ENCODE measurements around the gene COL5A1.

COL5A1 gene

DNA sequence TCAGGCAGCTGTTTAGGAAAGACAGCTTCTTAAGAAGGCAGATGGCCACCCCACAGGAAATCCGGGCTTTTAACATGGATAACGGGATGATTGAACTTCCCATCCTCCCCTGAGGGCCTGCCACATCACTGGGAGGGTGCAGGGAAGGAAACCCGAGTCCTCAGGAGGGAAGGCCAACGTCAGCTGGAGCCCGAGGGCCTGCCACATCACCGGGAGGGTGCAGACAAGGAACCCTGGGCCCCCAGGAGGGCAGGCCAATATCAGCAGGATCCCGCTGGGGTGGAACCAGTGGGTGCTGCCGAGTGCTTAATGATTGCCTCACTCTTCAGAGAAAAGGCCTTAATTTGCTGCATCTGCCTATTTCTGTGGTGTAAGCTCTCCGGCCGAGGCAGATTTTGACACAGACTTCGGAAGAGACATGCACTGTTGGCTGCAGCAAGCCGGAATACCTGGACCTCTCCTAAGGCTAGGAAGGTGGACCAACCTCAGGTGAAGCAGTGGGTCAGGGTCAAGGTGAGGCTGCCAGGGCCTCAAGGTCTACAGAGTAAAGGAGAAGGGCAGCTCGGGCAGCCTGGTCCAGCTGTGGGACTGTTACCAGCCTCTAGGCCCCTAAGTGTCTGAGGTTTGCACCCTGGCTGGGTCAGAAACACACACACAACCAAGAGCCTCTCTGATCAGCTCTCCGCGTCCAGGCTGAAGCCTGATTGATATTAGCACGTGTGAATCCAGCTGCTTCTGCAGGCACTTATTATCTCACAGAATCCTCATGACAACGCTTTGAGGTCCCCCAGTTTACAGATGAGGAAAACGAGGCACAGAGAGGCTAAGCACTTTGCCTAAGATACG is 14.8 kb upstream of the COL5A1 start:
- no peak for DNase-seq

DNA sequence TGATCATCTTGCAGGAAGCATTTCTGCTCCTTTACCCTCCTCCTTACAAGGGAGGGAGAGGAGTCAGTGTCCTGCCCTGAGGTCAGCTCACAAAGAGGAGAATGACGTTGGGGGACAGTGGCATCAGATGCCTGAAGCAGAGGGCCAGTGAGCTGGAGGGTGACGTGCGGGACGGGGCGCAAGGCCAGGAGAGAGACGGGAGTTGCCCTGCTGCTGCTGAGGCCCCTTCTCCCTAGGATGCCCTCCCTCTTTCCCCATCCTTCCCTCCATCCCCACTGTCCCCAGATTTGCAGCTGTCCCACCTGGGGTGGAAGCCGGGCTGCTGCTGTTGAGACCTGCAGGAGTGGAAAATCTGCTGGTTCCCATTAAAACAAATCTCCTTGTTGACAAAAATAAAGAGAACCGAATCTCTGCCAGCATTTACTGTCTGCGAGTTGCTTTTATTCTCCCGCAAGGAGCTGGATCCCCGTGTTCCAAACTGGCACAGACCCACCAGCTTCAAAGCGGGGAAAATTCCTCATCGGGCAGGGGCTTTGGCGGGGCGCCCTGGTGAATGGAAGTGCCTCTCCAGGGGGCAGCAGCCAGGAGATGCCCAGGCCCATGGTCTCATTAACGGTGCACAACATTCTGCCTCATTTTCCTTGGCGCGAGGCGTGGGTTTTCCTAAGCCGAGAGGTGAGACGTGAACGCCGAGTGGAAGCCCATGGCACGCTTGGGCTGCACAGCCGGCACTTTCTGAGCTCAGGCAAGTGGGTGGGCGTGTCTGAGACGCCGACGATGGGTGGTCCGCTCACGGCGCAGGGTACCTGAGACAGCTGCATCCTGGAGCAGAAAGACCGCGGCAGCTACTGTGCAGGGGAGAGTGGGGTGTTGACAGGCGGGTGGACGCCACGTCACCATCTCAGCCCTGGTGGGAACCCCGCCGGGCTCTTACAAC is 13.9 kb upstream of the COL5A1 start:
- DNase-seq: no peak

DNA sequence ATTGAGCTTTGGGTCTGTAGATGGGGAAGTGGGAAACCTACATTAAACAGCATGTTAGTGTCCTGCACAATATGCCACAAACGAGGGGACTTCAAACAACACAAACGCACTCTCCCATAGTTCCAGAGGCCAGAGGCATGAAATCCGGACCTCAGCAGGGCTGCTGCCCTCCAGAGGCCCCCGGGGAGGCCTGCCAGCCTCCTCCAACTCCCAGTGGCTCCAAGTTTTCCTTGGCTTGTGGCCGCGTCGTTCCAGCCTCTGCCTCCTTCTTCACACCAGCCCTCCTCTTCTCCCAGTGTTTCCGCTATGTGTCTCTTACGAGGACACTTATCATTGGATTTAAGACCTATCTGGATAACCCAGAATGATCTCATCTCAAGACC is 13.3 kb upstream of the COL5A1 start:
- no peak for DNase-seq

GRCh38 chr9:134629061-134629585 is 12.5 kb upstream of the COL5A1 start:
- no peak for DNase-seq

- no peak for DNase-seq
Observed at GRCh38 chr9:134629586-134630392, 11.8 kb upstream of the COL5A1 start.

GRCh38 chr9:134630393-134630790 is 11.2 kb upstream of the COL5A1 start:
- no peak for DNase-seq

DNA sequence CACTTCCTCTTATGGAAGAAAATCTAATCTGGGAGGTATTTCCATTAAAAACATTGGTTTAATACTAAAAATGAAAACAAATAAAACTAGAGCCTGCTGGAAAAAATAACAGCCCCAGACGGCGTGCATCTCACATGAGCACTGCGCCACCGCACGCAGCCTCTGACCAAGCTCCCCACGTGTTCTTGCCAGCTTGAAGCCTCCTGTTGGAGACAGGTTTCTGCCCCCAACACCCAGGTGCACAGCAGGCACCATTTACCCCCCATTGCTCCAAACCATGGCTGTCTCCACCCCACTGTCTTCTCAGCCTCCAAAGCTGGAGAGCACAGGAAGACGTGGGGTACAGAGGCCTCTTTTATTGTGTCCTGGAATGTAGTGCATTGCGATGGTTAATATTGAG is 10.7 kb upstream of the COL5A1 start:
- no peak for DNase-seq

DNA sequence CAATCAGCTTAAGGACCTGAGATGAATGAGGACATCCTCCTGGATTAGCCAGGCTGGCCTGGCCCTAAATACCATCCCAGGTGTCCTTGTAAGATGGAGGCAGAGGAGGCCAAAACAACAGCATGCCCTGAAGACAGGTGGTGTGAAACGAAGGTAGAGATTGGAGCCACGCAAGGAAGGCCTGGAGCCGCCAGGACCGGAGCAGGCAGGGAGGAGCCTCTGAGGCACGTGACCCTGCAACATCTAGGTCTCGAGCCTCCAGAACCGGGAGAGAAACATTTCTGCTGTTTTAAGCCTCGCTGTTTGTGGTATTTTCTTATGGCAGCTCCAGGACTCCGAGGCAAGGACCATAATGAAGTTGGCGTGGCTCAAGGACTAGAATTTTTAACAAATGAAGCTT is 9.7 kb upstream of the COL5A1 start:
- no peak for DNase-seq

GRCh38 chr9:134632329-134632728 is 9.3 kb upstream of the COL5A1 start:
- DNase-seq: no peak

DNA sequence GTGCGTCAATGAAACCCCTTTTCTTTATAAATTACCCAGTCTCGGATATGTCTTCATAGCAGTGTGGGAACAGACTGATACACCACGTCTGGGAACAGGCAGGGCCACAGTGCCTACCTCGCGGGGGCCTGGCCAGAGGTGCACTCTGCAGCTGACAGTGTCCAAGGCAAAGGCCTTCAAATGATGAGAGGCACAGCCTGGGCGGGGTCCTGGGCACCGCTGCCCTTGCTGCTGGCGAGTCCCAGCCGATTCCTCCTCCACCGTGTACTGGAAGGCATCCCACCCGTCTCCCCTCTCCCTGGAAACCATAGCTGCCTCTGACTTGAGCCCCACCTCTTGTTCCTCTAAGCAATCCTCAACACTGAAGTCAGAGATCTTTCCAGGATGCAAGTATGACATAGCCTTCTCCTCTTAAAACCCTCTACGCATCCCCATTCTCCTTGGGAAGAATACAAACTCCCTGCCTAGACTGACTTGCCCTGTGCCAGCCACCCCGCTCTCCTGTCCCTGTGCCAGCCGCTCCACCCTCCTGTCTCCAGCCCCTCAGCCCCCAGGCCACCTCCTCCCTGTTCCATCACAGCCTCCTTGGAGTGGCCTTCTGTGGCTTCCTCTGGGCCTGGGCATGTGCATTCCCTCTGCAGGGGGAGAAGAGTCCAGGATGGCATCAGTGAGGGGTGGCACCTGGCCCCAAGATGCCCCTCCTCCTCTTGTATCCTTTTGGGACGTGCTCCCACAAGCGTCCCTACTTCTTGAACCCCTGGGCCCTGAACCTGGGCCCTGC is 8.1 kb upstream of the COL5A1 start:
- DNase-seq: no peak

DNA sequence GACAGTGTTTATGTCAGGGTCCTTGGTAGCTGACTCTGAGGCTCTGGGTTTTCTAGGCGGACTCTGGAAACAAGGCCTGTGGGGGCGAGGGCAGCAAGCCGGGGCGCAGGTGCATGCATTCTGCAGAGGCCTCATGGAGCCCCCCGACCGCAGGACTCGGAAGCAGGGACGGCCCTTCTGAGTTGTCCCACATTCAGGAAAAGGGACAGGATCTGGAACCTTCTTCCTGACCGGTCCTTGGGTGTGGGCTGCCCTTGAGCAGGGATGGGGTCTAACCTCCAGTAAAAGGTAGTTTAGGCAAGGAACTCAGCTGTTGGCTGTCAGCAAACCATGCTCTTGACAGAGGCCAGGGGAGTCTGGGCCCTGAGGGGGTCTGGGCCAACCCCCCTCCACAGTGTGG is 7.4 kb upstream of the COL5A1 start:
- DNase-seq: no peak

GRCh38 chr9:134634667-134635230 is 6.9 kb upstream of the COL5A1 start:
- DNase-seq: no peak

GRCh38 chr9:134635351-134636148 is 6.1 kb upstream of the COL5A1 start:
- DNase-seq: no peak

DNA sequence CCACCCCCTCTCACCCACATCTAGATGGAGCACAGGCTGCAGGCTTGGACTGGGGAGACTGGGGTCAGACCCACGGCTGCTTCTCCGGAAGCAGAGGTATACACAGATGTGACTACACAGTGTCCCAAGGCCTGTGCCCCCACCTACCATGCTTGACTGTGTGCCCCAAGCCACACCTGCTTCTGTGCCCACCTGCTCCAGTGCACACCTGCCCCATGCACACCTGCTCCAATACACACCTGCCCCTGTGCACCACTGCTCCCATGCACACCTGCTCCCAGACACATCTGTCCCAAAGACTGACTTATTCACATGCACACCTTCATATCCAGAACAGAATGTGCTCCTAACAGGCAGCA is 5.5 kb upstream of the COL5A1 start:
- DNase-seq: no peak

GRCh38 chr9:134637241-134637640 is 4.4 kb upstream of the COL5A1 start:
- no peak for DNase-seq

- DNase-seq: no peak
Observed at GRCh38 chr9:134637696-134638501, 3.7 kb upstream of the COL5A1 start.

DNA sequence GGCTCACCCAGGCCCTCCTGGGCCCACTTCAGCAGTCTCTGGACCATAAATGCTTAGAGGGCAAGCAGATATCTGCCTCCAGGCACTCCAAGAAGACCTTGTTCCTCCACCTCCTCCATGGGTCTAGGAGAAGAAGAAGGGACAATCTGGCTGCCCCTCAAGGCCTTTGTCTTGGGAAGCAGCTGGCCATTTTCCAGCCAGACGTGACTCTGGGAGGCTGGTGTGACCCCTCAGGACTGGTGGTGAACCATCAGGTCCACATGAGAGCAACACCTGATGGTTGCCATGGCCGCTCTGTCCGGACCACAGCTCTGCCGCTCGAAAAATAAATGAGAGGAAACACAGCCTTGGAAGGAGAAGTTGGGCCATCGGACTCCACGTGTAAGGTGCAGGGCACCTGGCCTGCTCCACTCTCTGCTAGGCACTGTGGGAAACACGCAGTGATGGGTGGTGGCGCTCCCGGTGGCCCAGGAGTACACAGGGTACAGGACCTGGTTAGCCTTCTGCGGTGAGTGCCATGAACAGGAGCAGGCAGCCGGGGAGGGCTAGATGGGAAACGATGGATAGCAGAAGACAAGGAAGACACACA is 3.0 kb upstream of the COL5A1 start:
- no peak for DNase-seq

DNA sequence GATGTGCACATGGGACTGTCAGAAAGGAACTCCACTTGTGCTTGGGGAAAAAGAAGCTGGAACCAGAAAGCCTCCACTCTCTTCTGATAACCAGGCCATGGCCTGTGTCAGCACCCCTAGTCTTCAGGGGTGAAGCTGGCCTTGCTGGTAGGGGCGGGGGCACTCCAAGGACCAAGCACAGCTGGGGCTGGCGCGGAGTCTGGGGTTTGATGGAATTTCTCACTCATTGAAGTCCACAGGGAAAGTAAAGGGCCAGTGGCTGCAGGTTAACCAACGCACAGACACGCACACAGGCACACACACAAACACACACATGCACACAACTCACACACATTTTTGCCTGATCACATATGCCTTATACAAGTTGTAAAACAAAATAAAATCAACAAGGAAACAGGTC is 1.6 kb upstream of the COL5A1 start:
- DNase-seq: no peak

DNA sequence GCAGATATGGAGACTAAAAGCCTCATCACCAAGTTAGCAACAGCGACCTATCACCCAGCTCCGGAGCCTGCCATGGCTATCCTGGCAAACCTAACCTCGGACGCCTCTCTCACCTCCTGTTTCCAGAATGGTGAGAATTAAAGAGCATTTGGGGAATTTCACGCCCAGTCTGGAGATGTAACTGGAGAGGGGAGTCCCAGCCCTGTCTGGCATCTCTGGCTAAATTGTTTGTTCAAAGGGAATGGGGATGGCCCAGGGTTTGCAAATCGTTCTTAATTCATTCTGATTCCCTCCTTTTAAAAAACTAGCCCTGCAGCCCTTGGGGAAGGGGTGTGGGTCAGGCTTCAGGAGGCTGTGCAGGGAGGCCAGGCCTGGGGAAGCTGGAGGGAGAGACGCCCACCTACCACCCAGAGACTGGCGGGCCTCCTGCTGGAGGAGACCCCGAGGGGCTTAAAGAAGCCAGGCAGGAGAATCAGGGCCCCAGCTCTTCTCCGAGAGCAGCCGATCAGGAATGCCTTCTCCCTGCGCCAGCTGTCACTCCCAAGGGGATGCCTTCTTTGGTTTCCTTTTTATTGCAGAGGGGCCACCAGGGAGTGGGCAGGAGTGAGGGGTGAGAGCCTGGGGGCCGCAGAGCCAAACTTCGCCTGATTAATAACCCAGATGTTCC is 964 bp upstream of the COL5A1 start:
- DNase-seq: no peak
